ENCODE data around the gene MEFV.

GRCh38 chr16:3246002-3246401 lies 10.4 kb downstream of the MEFV start:
- TF ChIP-seq TARDBP (IDR thresholded peaks at IDR 0.05) (no peak), ZNF384 (IDR thresholded peaks at IDR 0.05) (no peak), ELF4 (IDR thresholded peaks at IDR 0.05) (no peak), PKNOX1 (IDR thresholded peaks at IDR 0.05) (no peak), FOXM1 (IDR thresholded peaks at IDR 0.05; ENCODE audit: borderline replicate concordance) (no peak), FOXA1 (IDR thresholded peaks at IDR 0.05) (no peak), ARNT (IDR thresholded peaks at IDR 0.05) (no peak), CTBP1 (IDR thresholded peaks at IDR 0.05; ENCODE audit: borderline replicate concordance) (no peak), SP1 (IDR thresholded peaks at IDR 0.05) (no peak), BHLHE40 (IDR thresholded peaks at IDR 0.05; ENCODE audit: borderline replicate concordance) (no peak), LEF1 (IDR thresholded peaks at IDR 0.05; ENCODE audit: borderline replicate concordance) (no peak), FOXK2 (IDR thresholded peaks at IDR 0.05) (no peak), HDGF (IDR thresholded peaks at IDR 0.05; ENCODE audit: borderline replicate concordance) (no peak), SUZ12 (IDR thresholded peaks at IDR 0.05) (no peak)

Data from HEK293T (cell line).